HCT116 (cell line): ENCODE results near the gene NFIB. TPM values are rescaled to one million over a fixed set of nuclear protein-coding genes. Genes with fewer than 3 reads are reported as not detected.

Experiments
- ATAC-seq: fragments of 200-7000 bp; cut with Tn5 transposase; 2 replicates; pipeline ENCODE4 v1.9.1; 2020; ENCODE audit warnings: mild to moderate bottlenecking, moderate library complexity
- BruUV-seq: library from RNA; stranded (reverse); fragments of 400-500 nt; replicated peaks from 2 replicates; lab custom pipeline; 2021; lab: Mats Ljungman, UMichigan
- CTCF ChIA-PET: fragments of 300-600 bp; sonication (Branson Sonifier 250); formaldehyde crosslinking; loops from one replicate; lab custom pipeline; 2021; ENCODE audit warnings: antibody characterized with exemption; lab: Charles Lee
- POLR2A ChIA-PET: fragments of 300-600, 350-600 bp; sonication (Branson Sonifier 250); formaldehyde crosslinking; loops from one replicate; lab custom pipeline; 2021; ENCODE audit warnings: antibody characterized with exemption; lab: Charles Lee
- RAD21 ChIA-PET, 2 experiments: fragments of 300-600 bp; sonication (Branson Sonifier 250); formaldehyde crosslinking; loops; one replicate each; lab custom pipeline; 2023; ENCODE audit warnings: low total read pairs in 2 of 2; ENCODE audit not compliant: uncharacterized antibody in 2 of 2, unreplicated experiment in 2 of 2, low non-redundant PET in 1 of 2; lab: Charles Lee
- DNase-seq: peaks from one replicate; pipeline ENCODE4 v3.0.0-alpha.2; 2010; ENCODE audit warnings: low read depth, low spot score
- H2AFZ ChIP-seq: fragments of 200-600 bp; shearing (Covaris generic), sonication (generic); 2 replicates; pipeline ENCODE4 v1.6.1; 2017; ENCODE audit warnings: low read depth, mixed run types, mixed read lengths, antibody characterized with exemption, low read length; ENCODE audit not compliant: poor library complexity, severe bottlenecking
- H3K27ac ChIP-seq: 2 replicates; pipeline ENCODE4 v1.5.1; 2012; ENCODE audit warnings: low read depth, low read length
- H3K27me3 ChIP-seq: fragments of 200-600 bp; sonication (generic); 2 replicates; pipeline ENCODE4 v1.6.1; 2016; ENCODE audit warnings: mixed run types, low read length, mixed read lengths; ENCODE audit not compliant: insufficient read depth
- H3K36me3 ChIP-seq, 2 experiments: fragments of 200-500 bp in 1 of 2; fragments of 200-600 bp in 1 of 2; sonication (Bioruptor generic) in 1 of 2; sonication (generic) in 1 of 2; 2 replicates each; pipeline versions ENCODE4 v1.5.1 to v1.6.1; 2014 to 2016; ENCODE audit warnings: low read length in 2 of 2, inconsistent platforms in 1 of 2, mixed read lengths in 1 of 2, mixed run types in 1 of 2; ENCODE audit not compliant: insufficient read depth in 2 of 2, control insufficient read depth in 1 of 2
- H3K4me1 ChIP-seq, 2 experiments: fragments of 200-600 bp in 1 of 2; sonication (generic) in 1 of 2; 2 replicates each; pipeline versions ENCODE4 v1.5.1 to v1.6.1; 2012 to 2017; ENCODE audit warnings: low read length in 2 of 2, inconsistent platforms in 1 of 2, mild to moderate bottlenecking in 1 of 2, mixed read lengths in 1 of 2, mixed run types in 1 of 2, moderate library complexity in 1 of 2; ENCODE audit not compliant: insufficient read depth in 2 of 2, control insufficient read depth in 1 of 2
- H3K4me2 ChIP-seq: fragments of 200-600 bp; sonication (generic); 2 replicates; pipeline ENCODE4 v1.6.1; 2017; ENCODE audit warnings: mixed run types, low read length, mixed read lengths
- H3K4me3 ChIP-seq, 2 experiments: fragments of 200-600 bp in 1 of 2; sonication (generic) in 1 of 2; replicated peaks in 1 of 2; 2 replicates each; pipeline ENCODE4 v1.5.1; 2011 to 2016; ENCODE audit warnings: low read length in 2 of 2, control low read depth in 1 of 2, low read depth in 1 of 2, mild to moderate bottlenecking in 1 of 2, mixed read lengths in 1 of 2, mixed run types in 1 of 2
- H3K79me2 ChIP-seq: fragments of 200-600 bp; sonication (generic); 2 replicates; pipeline ENCODE4 v1.6.1; 2017; ENCODE audit warnings: mild to moderate bottlenecking, mixed run types, low read length, moderate library complexity, mixed read lengths; ENCODE audit not compliant: insufficient read depth
- H3K9ac ChIP-seq: fragments of 200-600 bp; sonication (generic); 2 replicates; pipeline ENCODE4 v1.6.1; 2016; ENCODE audit warnings: low read length, mixed read lengths
- H3K9me2 ChIP-seq: fragments of 200-600 bp; sonication (generic), shearing (Covaris generic); 2 replicates; pipeline ENCODE4 v1.6.1; 2017; ENCODE audit warnings: mixed run types, mild to moderate bottlenecking, moderate library complexity; ENCODE audit not compliant: insufficient read depth
- H3K9me3 ChIP-seq, 2 experiments: fragments of 200-500 bp in 1 of 2; fragments of 200-600 bp in 1 of 2; sonication (Bioruptor generic) in 1 of 2; sonication (generic) in 1 of 2; 2 replicates each; pipeline ENCODE4 v1.6.1; 2014 to 2017; ENCODE audit warnings: low read length in 2 of 2, mixed read lengths in 2 of 2, inconsistent platforms in 1 of 2, low read depth in 1 of 2, mild to moderate bottlenecking in 1 of 2, mixed run types in 1 of 2, moderate library complexity in 1 of 2; ENCODE audit not compliant: control insufficient read depth in 1 of 2, insufficient read depth in 1 of 2
- H4K20me1 ChIP-seq: fragments of 200-600 bp; sonication (generic), shearing (Covaris generic); 2 replicates; pipeline ENCODE4 v1.6.1; 2017; ENCODE audit warnings: mixed run types, mild to moderate bottlenecking, moderate library complexity; ENCODE audit not compliant: insufficient read depth
- CBX3 ChIP-seq: IDR thresholded peaks from 2 replicates; pipeline ENCODE4 v1.6.1; 2012; ENCODE audit warnings: low read depth
- EGR1 ChIP-seq: IDR thresholded peaks from 2 replicates; pipeline ENCODE4 v1.6.1; 2012; ENCODE audit warnings: low read depth
- EZH2 ChIP-seq: fragments of 200-600 bp; sonication (generic); IDR thresholded peaks from 2 replicates; pipeline ENCODE4 v1.6.1; 2017; ENCODE audit warnings: antibody characterized with exemption, mixed run types
- EZH2phosphoT487 ChIP-seq: fragments of 200-600 bp; IDR thresholded peaks from 2 replicates; pipeline ENCODE4 v1.6.1; 2018; ENCODE audit warnings: antibody characterized with exemption, borderline replicate concordance
- FOSL1 ChIP-seq: IDR thresholded peaks from 2 replicates; pipeline ENCODE4 v1.6.1; 2012; ENCODE audit warnings: low read depth
- POLR2A ChIP-seq: IDR thresholded peaks from 2 replicates; pipeline ENCODE4 v1.7.0; 2011; ENCODE audit warnings: borderline replicate concordance; ENCODE audit not compliant: insufficient read depth, insufficient read length; ENCODE audit errors: extremely low read depth
- POLR2AphosphoS5 ChIP-seq: IDR thresholded peaks from 2 replicates; pipeline ENCODE4 v1.6.1; 2011; ENCODE audit warnings: mild to moderate bottlenecking, low read depth, low read length, moderate library complexity
- REST ChIP-seq: IDR thresholded peaks from 2 replicates; pipeline ENCODE4 v1.6.1; 2012; ENCODE audit warnings: low read depth
- SP1 ChIP-seq: IDR thresholded peaks from 2 replicates; pipeline ENCODE4 v1.6.1; 2012; ENCODE audit warnings: low read depth
- SRF ChIP-seq: IDR thresholded peaks from 2 replicates; pipeline ENCODE4 v1.6.1; 2012; ENCODE audit warnings: low read depth
- YY1 ChIP-seq: IDR thresholded peaks from 2 replicates; pipeline ENCODE4 v1.6.1; 2011; ENCODE audit warnings: low read length, low read depth, moderate library complexity, mild to moderate bottlenecking; ENCODE audit not compliant: insufficient replicate concordance; ENCODE audit errors: extremely low read depth
- ZBTB33 ChIP-seq: IDR thresholded peaks from 2 replicates; pipeline ENCODE4 v1.6.1; 2011; ENCODE audit warnings: mild to moderate bottlenecking, low read length, moderate library complexity; ENCODE audit not compliant: insufficient replicate concordance; ENCODE audit errors: extremely low read depth
- ZFX ChIP-seq: fragments of 450-650 bp; IDR thresholded peaks from 2 replicates; pipeline ENCODE4 v1.6.1; 2017
- intact Hi-C: fragments of 100-400 bp; cut with micrococcal nuclease; formaldehyde crosslinking; loops from 2 replicates; pipeline ENCODE4 v1.10.0; 2022
- total RNA-seq: library from RNA; stranded (reverse); gene quantifications from one replicate; pipeline ENCODE4 v1.2.1, GENCODE V29; 2021; ENCODE audit not compliant: unreplicated experiment
- TF ChIP-seq, protein P1 (sequence below): IDR thresholded peaks from 2 replicates; pipeline ENCODE4 v1.6.1; 2012

The NFIB gene
- total RNA-seq, 1 experiment from 2014 or later, result 6.6 TPM

DNA sequence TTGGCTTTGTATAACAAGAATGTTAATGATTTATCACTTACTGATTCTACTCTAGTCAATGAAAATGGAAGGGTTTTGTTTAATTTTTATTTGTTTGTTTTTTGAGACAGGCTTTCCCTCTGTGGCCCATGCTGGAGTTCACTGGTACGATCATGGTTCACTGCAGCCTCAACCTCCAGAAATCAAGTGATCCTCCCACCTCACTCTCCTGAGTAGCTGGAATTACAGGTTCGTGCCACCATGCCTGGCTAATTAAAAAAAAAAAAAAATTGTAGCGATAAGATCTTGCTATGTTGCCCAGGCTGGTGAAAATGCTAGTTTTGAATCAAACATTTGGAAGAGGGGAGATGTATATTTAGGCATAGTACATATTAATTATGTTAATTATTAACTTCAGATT lies 209.4 kb downstream of the NFIB start:
- no peak overlapping the region for H3K4me3 ChIP-seq
- no peak for TF ChIP-seq ZFX
- TF ChIP-seq ZBTB33, result no peak
- no peak for TF ChIP-seq CBX3
- TF ChIP-seq EGR1, result no peak
- TF ChIP-seq SP1, result no peak
- TF ChIP-seq REST, result no peak
- TF ChIP-seq EZH2phosphoT487, result no peak
- TF ChIP-seq FOSL1, result no peak
- no peak for TF ChIP-seq POLR2A
- TF ChIP-seq YY1, result no peak
- TF ChIP-seq, protein P1, sequence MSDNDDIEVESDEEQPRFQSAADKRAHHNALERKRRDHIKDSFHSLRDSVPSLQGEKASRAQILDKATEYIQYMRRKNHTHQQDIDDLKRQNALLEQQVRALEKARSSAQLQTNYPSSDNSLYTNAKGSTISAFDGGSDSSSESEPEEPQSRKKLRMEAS, result no peak
- TF ChIP-seq POLR2AphosphoS5, result no peak
- TF ChIP-seq SRF, result no peak
- TF ChIP-seq EZH2, result no peak
- TF ChIP-seq, all 23 proteins: peak for 0
- DNase-seq, result no peak
- Histone ChIP-seq H3K9me3 (no peaks in the 10 kb centered on the region), H3K36me3 (no peaks in the 10 kb centered on the region), H3K4me1 (no peaks in the 10 kb centered on the region), H3K9me2 (no peaks in the 10 kb centered on the region), H3K27me3 (no peaks in the 10 kb centered on the region), H3K9ac (no peak overlapping the region), H2AFZ (no peak overlapping the region), H4K20me1 (no peaks in the 10 kb centered on the region), H3K4me2 (no peak overlapping the region), H3K27ac (no peak overlapping the region), H3K79me2 (no peaks in the 10 kb centered on the region)
- POLR2A ChIA-PET, result no interaction called here
- no peak for ATAC-seq
- BruUV-seq, result no TSS peak
- intact Hi-C loops, result no loop called here
- CTCF ChIA-PET, result no interaction called here
- RAD21 ChIA-PET, result interaction anchor here in 1 of 2 experiments (0.7 kb wide), 1 partner anchor 844 kb away, joined by 3 read pairs; no protein-coding TSS in a partner anchor
